ENCODE results near the gene PLA2G5.

The PLA2G5 gene

DNA sequence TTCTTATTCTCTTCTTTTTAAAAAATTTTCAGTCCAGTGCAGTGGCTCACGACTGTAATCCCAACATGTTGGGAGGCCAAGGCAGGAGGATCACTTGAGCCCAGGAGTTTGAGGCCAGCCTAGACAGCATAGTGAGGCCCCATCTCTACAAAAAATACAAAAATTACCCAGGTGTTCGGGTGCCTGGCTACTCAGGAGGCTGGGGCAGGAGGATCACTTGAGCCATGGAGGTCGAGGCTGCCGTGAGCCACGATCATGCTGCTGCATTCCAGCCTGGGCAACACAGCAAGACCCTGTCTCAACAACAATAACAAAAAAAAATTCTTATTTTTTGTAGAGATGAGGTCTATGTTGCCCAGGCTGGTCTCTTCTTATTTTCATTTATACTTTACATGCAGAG, 41.5 kb downstream of the PLA2G5 start:
- no peaks in the 10 kb centered on the region for H3K9me2 ChIP-seq (replicated peaks; ENCODE audit: control insufficient read depth, low read length)
- no peak for TF ChIP-seq EZH2phosphoT487 (IDR thresholded peaks at IDR 0.05; ENCODE audit: borderline replicate concordance, low read length)
- TF ChIP-seq, protein P1, sequence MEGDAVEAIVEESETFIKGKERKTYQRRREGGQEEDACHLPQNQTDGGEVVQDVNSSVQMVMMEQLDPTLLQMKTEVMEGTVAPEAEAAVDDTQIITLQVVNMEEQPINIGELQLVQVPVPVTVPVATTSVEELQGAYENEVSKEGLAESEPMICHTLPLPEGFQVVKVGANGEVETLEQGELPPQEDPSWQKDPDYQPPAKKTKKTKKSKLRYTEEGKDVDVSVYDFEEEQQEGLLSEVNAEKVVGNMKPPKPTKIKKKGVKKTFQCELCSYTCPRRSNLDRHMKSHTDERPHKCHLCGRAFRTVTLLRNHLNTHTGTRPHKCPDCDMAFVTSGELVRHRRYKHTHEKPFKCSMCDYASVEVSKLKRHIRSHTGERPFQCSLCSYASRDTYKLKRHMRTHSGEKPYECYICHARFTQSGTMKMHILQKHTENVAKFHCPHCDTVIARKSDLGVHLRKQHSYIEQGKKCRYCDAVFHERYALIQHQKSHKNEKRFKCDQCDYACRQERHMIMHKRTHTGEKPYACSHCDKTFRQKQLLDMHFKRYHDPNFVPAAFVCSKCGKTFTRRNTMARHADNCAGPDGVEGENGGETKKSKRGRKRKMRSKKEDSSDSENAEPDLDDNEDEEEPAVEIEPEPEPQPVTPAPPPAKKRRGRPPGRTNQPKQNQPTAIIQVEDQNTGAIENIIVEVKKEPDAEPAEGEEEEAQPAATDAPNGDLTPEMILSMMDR (IDR thresholded peaks at IDR 0.05; ENCODE audit: low read depth, low read length, poor library complexity, severe bottlenecking): no peak
- H3K4me1 ChIP-seq (ENCODE audit: control insufficient read depth, low read length): no peaks in the 10 kb centered on the region
- no peaks in the 10 kb centered on the region for H3F3A ChIP-seq (ENCODE audit: control insufficient read depth, insufficient read depth)
- H3K27me3 ChIP-seq (ENCODE audit: control insufficient read depth, low read length): no peaks in the 10 kb centered on the region
- no peaks in the 10 kb centered on the region for H3K36me3 ChIP-seq (ENCODE audit: control insufficient read depth, low read length)
- H3K9me3 ChIP-seq (ENCODE audit: control insufficient read depth, insufficient read depth, low read length): no peaks in the 10 kb centered on the region
- no peaks in the 10 kb centered on the region for H3K79me2 ChIP-seq (ENCODE audit: control insufficient read depth, low read length)
- H4K20me1 ChIP-seq (ENCODE audit: control insufficient read depth, insufficient read depth, low read depth, low read length): no peaks in the 10 kb centered on the region
- no peak overlapping the region for H3K27ac ChIP-seq (ENCODE audit: low read depth, low read length)
- H3K4me3 ChIP-seq (ENCODE audit: low read length): no peak overlapping the region
- H3K4me2 ChIP-seq (ENCODE audit: low read length): no peak overlapping the region

DNA sequence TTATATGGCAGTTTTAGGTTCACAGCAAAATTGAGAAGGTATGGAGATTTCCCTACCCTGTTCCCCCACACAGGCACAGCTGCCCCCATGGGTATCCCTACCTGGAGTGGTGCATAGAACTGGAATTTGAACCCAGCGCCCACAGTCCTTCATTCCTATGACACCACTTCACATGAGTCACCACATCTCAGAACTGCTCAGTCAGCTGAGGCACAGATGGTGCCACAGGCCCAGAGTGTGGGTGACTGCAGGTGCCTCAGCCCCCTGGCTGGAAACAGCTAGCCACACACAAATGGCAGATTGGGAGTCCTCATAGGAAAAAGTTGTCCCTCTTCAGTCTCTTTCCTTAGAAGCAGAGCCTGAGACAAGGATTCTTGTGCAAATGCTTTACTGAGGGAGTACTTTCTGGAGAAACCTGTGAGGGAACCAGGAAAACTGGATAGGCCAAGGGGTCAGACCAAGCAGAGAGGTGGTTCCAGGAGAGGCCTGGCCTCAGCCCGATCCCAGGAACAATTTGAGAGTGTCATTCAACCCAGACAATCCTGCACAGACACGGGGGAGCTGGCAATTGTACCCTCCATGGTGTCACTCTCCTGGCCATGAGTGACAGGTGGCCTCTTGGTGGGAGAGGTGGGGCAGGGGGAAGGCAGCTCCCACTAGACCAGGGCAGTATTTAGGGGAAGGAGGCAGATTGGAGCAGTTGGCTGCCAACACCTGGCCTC, 42.4 kb downstream of the PLA2G5 start:
- TF ChIP-seq, protein P1 (IDR thresholded peaks at IDR 0.05; ENCODE audit: low read depth, low read length, poor library complexity, severe bottlenecking): no peak
- no peak for TF ChIP-seq EZH2phosphoT487 (IDR thresholded peaks at IDR 0.05; ENCODE audit: borderline replicate concordance, low read length)

DNA sequence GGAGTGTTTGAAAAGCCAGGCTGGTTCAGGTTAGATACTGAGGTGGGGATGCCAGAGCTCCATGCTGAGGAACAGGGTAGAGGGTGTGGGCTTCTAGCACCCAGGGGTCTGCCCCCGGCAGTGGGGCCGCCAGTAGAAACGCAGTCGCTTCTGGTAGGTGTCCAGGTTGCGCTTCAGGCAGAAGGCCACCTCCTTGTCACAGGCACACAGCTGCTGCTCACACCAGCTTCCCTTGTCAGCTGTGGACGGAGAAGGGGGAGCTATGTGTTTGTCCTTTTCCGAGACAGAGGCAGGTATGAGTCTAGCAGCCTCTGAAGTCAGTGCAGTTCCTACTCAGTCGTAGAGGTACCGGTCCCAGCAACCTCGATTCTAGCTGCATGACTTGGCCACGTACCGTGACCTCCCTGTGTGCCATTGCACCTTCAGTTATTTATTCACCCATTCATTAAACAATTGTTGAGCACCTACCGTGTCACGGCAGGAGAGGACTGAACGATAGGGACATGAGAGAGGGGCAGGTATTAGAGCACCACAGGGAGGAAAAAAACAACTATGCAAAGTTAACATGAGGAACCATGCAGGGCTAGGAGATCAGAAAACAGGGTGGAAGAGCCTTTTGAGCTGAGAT, 44.1 kb downstream of the PLA2G5 start:
- Histone ChIP-seq H3K27me3 (ENCODE audit: control insufficient read depth, low read length) (no peaks in the 10 kb centered on the region; the same call in 1 of the 2 replicates), H3K79me2 (ENCODE audit: control insufficient read depth, low read length) (no peaks in the 10 kb centered on the region), H3K27ac (ENCODE audit: low read depth, low read length) (no peak overlapping the region), H3K4me2 (ENCODE audit: low read length) (no peak overlapping the region), H3F3A (ENCODE audit: control insufficient read depth, insufficient read depth) (no peaks in the 10 kb centered on the region), H3K4me1 (ENCODE audit: control insufficient read depth, low read length) (peaks cover 1% of the 10 kb centered on the region; the same call in 1 of the 2 replicates), H3K36me3 (ENCODE audit: control insufficient read depth, low read length) (no peaks in the 10 kb centered on the region), H3K9me3 (ENCODE audit: control insufficient read depth, insufficient read depth, low read length) (no peaks in the 10 kb centered on the region), H4K20me1 (ENCODE audit: control insufficient read depth, insufficient read depth, low read depth, low read length) (no peaks in the 10 kb centered on the region), H3K9me2 (replicated peaks; ENCODE audit: control insufficient read depth, low read length) (no peaks in the 10 kb centered on the region), H3K4me3 (ENCODE audit: low read length) (no peak overlapping the region)
- TF ChIP-seq, protein P1 (IDR thresholded peaks at IDR 0.05; ENCODE audit: low read depth, low read length, poor library complexity, severe bottlenecking): no peak
- no peak for TF ChIP-seq EZH2phosphoT487 (IDR thresholded peaks at IDR 0.05; ENCODE audit: borderline replicate concordance, low read length)

More for the DNA sequence above, 42.4 kb downstream of the PLA2G5 start:
- Histone ChIP-seq H3K9me3 (ENCODE audit: control insufficient read depth, insufficient read depth, low read length) (no peaks in the 10 kb centered on the region), H3K4me1 (ENCODE audit: control insufficient read depth, low read length) (no peaks in the 10 kb centered on the region), H3K9me2 (replicated peaks; ENCODE audit: control insufficient read depth, low read length) (no peaks in the 10 kb centered on the region), H4K20me1 (ENCODE audit: control insufficient read depth, insufficient read depth, low read depth, low read length) (no peaks in the 10 kb centered on the region), H3K4me2 (ENCODE audit: low read length) (no peak overlapping the region), H3K36me3 (ENCODE audit: control insufficient read depth, low read length) (no peaks in the 10 kb centered on the region), H3K27me3 (ENCODE audit: control insufficient read depth, low read length) (no peaks in the 10 kb centered on the region), H3K79me2 (ENCODE audit: control insufficient read depth, low read length) (no peaks in the 10 kb centered on the region), H3K4me3 (ENCODE audit: low read length) (no peak overlapping the region), H3F3A (ENCODE audit: control insufficient read depth, insufficient read depth) (no peaks in the 10 kb centered on the region), H3K27ac (ENCODE audit: low read depth, low read length) (no peak overlapping the region)
